Measurements from ENCODE around the gene JPH2. TPM values are rescaled to one million over a fixed set of nuclear protein-coding genes. Genes with fewer than 3 reads are reported as not detected.

JPH2 gene
- total and polyA plus RNA-seq, 4 donors: 0.09 to 1.3 (median 0.17) TPM; not detected in 1

GRCh38 chr20:44079291-44079690 is 107.7 kb downstream of the JPH2 start:
- H3K36me3 ChIP-seq (ENCODE audit: control insufficient read depth in 4 of 4, insufficient read depth in 3 of 4, low read depth in 1 of 4, low read length in 3 of 4): no peaks in the 10 kb centered on the region
- no peak overlapping the region for H3K4me3 ChIP-seq (ENCODE audit: low read depth in 1 of 3, low read length in 3 of 3)
- WGBS: 95% methylated on average over 10 of the region's 10 CpGs
- H3K27ac ChIP-seq (ENCODE audit: low read depth in 1 of 2, low read length in 2 of 2): no peak overlapping the region
- TF ChIP-seq JUND (IDR thresholded peaks at IDR 0.05): no peak
- no peak for TF ChIP-seq RXRA (IDR thresholded peaks at IDR 0.05)
- no peak for TF ChIP-seq FOXA2 (IDR thresholded peaks at IDR 0.05)
- TF ChIP-seq RAD21 (IDR thresholded peaks at IDR 0.05): no peak
- no peak for TF ChIP-seq MAX (IDR thresholded peaks at IDR 0.05)
- no peak for TF ChIP-seq SP1 (IDR thresholded peaks at IDR 0.05)
- no peak for TF ChIP-seq REST (IDR thresholded peaks at IDR 0.05)
- no peak for TF ChIP-seq YY1 (IDR thresholded peaks at IDR 0.05)
- TF ChIP-seq ZBTB33 (IDR thresholded peaks at IDR 0.05): no peak
- TF ChIP-seq FOXA1 (IDR thresholded peaks at IDR 0.05): no peak
- no peak overlapping the region for H3K9ac ChIP-seq (ENCODE audit: low read depth in 1 of 2, low read length in 2 of 2)
- H3K27me3 ChIP-seq (ENCODE audit: control insufficient read depth in 4 of 4, insufficient read depth in 4 of 4, low read length in 3 of 4): no peaks in the 10 kb centered on the region
- no peaks in the 10 kb centered on the region for H3K4me1 ChIP-seq (ENCODE audit: control insufficient read depth in 4 of 4, insufficient read depth in 4 of 4, low read length in 3 of 4)
- no peak for DNase-seq (ENCODE audit: low spot score)
- H3K9me3 ChIP-seq (ENCODE audit: control insufficient read depth in 4 of 4, low read length in 3 of 4): no peaks in the 10 kb centered on the region

GRCh38 chr20:44075950-44076232 is 111.1 kb downstream of the JPH2 start:
- Histone ChIP-seq H3K4me1 (ENCODE audit: control insufficient read depth in 4 of 4, insufficient read depth in 4 of 4, low read length in 3 of 4) (no peaks in the 10 kb centered on the region), H3K9ac (ENCODE audit: low read depth in 1 of 2, low read length in 2 of 2) (no peak overlapping the region), H3K27me3 (ENCODE audit: control insufficient read depth in 4 of 4, insufficient read depth in 4 of 4, low read length in 3 of 4) (no peaks in the 10 kb centered on the region), H3K27ac (ENCODE audit: low read depth in 1 of 2, low read length in 2 of 2) (no peak overlapping the region), H3K4me3 (ENCODE audit: low read depth in 1 of 3, low read length in 3 of 3) (no peak overlapping the region), H3K36me3 (ENCODE audit: control insufficient read depth in 4 of 4, insufficient read depth in 3 of 4, low read depth in 1 of 4, low read length in 3 of 4) (no peaks in the 10 kb centered on the region), H3K9me3 (ENCODE audit: control insufficient read depth in 4 of 4, low read length in 3 of 4) (no peaks in the 10 kb centered on the region)
- DNase-seq (ENCODE audit: low spot score): no peak
- 96% methylated on average over 5 of the region's 5 CpGs for WGBS
- TF ChIP-seq GABPA (IDR thresholded peaks at IDR 0.05 in 1 of 2, conservative IDR thresholded peaks at IDR 0.05 in 1 of 2) (no peak), RXRA (IDR thresholded peaks at IDR 0.05) (no peak), MAX (IDR thresholded peaks at IDR 0.05) (no peak), RAD21 (IDR thresholded peaks at IDR 0.05) (no peak), TAF1 (conservative IDR thresholded peaks at IDR 0.05) (no peak), HNF4A (conservative IDR thresholded peaks at IDR 0.05) (no peak), ATF3 (IDR thresholded peaks at IDR 0.05) (no peak), NR2F2 (IDR thresholded peaks at IDR 0.05) (no peak), SP1 (IDR thresholded peaks at IDR 0.05) (no peak), ZBTB33 (IDR thresholded peaks at IDR 0.05) (no peak), EGR1 (IDR thresholded peaks at IDR 0.05; ENCODE audit: low read depth in 2 of 2) (no peak), FOXA2 (IDR thresholded peaks at IDR 0.05) (no peak), REST (IDR thresholded peaks at IDR 0.05) (no peak), CTCF (IDR thresholded peaks at IDR 0.05; ENCODE audit: low read depth, low read length, missing input control) (no peak)
